Thoracic aorta (tissue), 2 donors: ENCODE data around the gene GIMAP4. TPM values are rescaled to one million over a fixed set of nuclear protein-coding genes. Genes with fewer than 3 reads are reported as not detected.

Experiments used
- ATAC-seq: fragments of 150-250 bp; one replicate; pipeline ENCODE4 v1.8.0; 2017; ENCODE audit warnings: low read depth; ENCODE audit not compliant: insufficient number of reproducible peaks, low FRiP score
- DNase-seq: peaks from one replicate; pipeline ENCODE4 v3.0.0-alpha.2; 2020; ENCODE audit warnings: low spot score
- H3K27ac ChIP-seq, 2 donors: fragments of 200-600 bp; sonication (generic); 1 replicate in 1 of 2; 2 replicates in 1 of 2; pipeline ENCODE4 v1.5.1; 2016; ENCODE audit warnings: mild to moderate bottlenecking in 2 of 2, moderate library complexity in 2 of 2
- H3K27me3 ChIP-seq: fragments of 200-600 bp; sonication (generic); replicated peaks from 2 replicates; pipeline ENCODE4 v1.6.0; 2016; ENCODE audit warnings: mild to moderate bottlenecking; ENCODE audit not compliant: insufficient read depth
- H3K36me3 ChIP-seq: fragments of 200-600 bp; sonication (generic); one replicate; pipeline ENCODE4 v1.5.1; 2016
- H3K4me1 ChIP-seq, 2 donors: fragments of 200-600 bp; sonication (generic); 1 replicate in 1 of 2; 2 replicates in 1 of 2; pipeline versions ENCODE4 v1.5.1 to v1.6.0; 2016; ENCODE audit warnings: low read depth in 2 of 2, mild to moderate bottlenecking in 1 of 2; ENCODE audit not compliant: control insufficient read depth in 1 of 2
- H3K4me3 ChIP-seq: fragments of 200-600 bp; sonication (generic); 2 replicates; pipeline ENCODE4 v1.5.1; 2016; ENCODE audit warnings: mild to moderate bottlenecking
- H3K9me3 ChIP-seq: fragments of 200-600 bp; sonication (generic); 2 replicates; pipeline ENCODE4 v1.5.1; 2016
- CTCF ChIP-seq: fragments of 200-600 bp; sonication (generic); IDR thresholded peaks from one replicate; pipeline ENCODE4 v1.5.1; 2019; ENCODE audit warnings: antibody characterized with exemption
- total RNA-seq, 2 donors: library from RNA; depleted of rRNA; stranded (reverse); fragments of >200 nt; gene quantifications; one replicate each; pipeline versions ENCODE4 v1.1.0 to v1.2.3, GENCODE V29; 2016

Gene GIMAP4
- total RNA-seq, 2 donors from 2014 or later = 12.3 to 29.3 TPM

GRCh38 chr7:150567871-150568301 is 696 bp downstream of the GIMAP4 start:
- no peak for ATAC-seq
- Histone ChIP-seq H3K9me3 (no peaks in the 10 kb centered on the region), H3K27ac (peak overlapping the region in 1 of 2 donors; percentile 24), H3K4me3 (peak overlapping the region; percentile 69), H3K4me1 (peaks cover 0 to 4% of the 10 kb centered on the region in 2 donors), H3K36me3 (no peaks in the 10 kb centered on the region), H3K27me3 (no peaks in the 10 kb centered on the region)
- no peak for DNase-seq
- TF ChIP-seq CTCF = no peak

- Histone ChIP-seq H3K27ac (peak overlapping the region in 1 of 2 donors; percentile 30), H3K36me3 (no peaks in the 10 kb centered on the region), H3K27me3 (no peaks in the 10 kb centered on the region), H3K4me1 (peaks cover 0 to 4% of the 10 kb centered on the region in 2 donors), H3K4me3 (peak overlapping the region; percentile 69), H3K9me3 (no peaks in the 10 kb centered on the region)
- no peak for TF ChIP-seq CTCF
- ATAC-seq (no peak), DNase-seq (no peak)
These were observed 1.5 kb downstream of the GIMAP4 start for GRCh38 chr7:150568714-150569113.

- DNase-seq = no peak
- Histone ChIP-seq H3K4me1 (peaks cover 0 to 4% of the 10 kb centered on the region in 2 donors), H3K27me3 (no peaks in the 10 kb centered on the region)
These were observed 2.2 kb downstream of the GIMAP4 start for GRCh38 chr7:150569245-150569955.

GRCh38 chr7:150570556-150571465 is 3.6 kb downstream of the GIMAP4 start:
- no peak for ATAC-seq
- H3K9me3 ChIP-seq = no peaks in the 10 kb centered on the region

More at GRCh38 chr7:150569245-150569955, 2.2 kb downstream of the GIMAP4 start:
- Histone ChIP-seq H3K27ac (peak overlapping the region in 1 of 2 donors; percentile 30), H3K36me3 (no peaks in the 10 kb centered on the region), H3K4me3 (peak overlapping the region; percentile 69), H3K9me3 (no peaks in the 10 kb centered on the region)
- no peak for TF ChIP-seq CTCF
- no peak for ATAC-seq

More at GRCh38 chr7:150570556-150571465, 3.6 kb downstream of the GIMAP4 start:
- peaks cover 0 to 4% of the 10 kb centered on the region in 2 donors for H3K4me1 ChIP-seq
- no peak for TF ChIP-seq CTCF
- no peak for DNase-seq
- no peak overlapping the region for H3K27ac ChIP-seq
- no peaks in the 10 kb centered on the region for H3K27me3 ChIP-seq
- no peaks in the 10 kb centered on the region for H3K36me3 ChIP-seq
- peak overlapping the region; percentile 69 for H3K4me3 ChIP-seq
